H7 (cell line): Measurements from ENCODE around the gene RBM25. TPM values are rescaled to one million over a fixed set of nuclear protein-coding genes. Genes with fewer than 3 reads are reported as not detected.

Experiments
- DNase-seq: peaks from one replicate; pipeline ENCODE4 v3.0.0; 2012
- H3K27me3 ChIP-seq: 2 replicates; pipeline ENCODE4 v1.6.0; 2011; ENCODE audit warnings: mild to moderate bottlenecking, low read length; ENCODE audit not compliant: control insufficient read depth, insufficient read depth
- H3K36me3 ChIP-seq: replicated peaks from 2 replicates; pipeline ENCODE4 v1.5.1; 2011; ENCODE audit warnings: low read length; ENCODE audit not compliant: control insufficient read depth, insufficient read depth
- H3K4me3 ChIP-seq: 2 replicates; pipeline ENCODE4 v1.5.1; 2011; ENCODE audit warnings: low read depth, mild to moderate bottlenecking, control low read depth, low read length, moderate library complexity; ENCODE audit not compliant: insufficient read depth
- total RNA-seq: library from RNA; depleted of rRNA; stranded (reverse); fragments of >200 nt; shearing (Covaris generic); gene quantifications from 2 replicates; pipeline ENCODE4 v1.2.3, GENCODE V29; 2014

The RBM25 gene
- total RNA-seq, 1 experiment from 2014 or later: 37.8 TPM

GRCh38 chr14:73136085-73136386, 77.7 kb downstream of the RBM25 start:
- DNase-seq: no peak
- peak overlapping the region; percentile 79 for H3K4me3 ChIP-seq

GRCh38 chr14:73136387-73137225, 78.3 kb downstream of the RBM25 start, which contains the start of gene PSEN1:
Gene PSEN1, plus strand, starts transcription at chr14:73136507. Its CDS starts 11,513 bp downstream, at chr14:73148020.
- no peaks in the 10 kb centered on the region for H3K27me3 ChIP-seq
- DNase-seq: peak; percentile 98
- H3K4me3 ChIP-seq: peak within 1 kb of the TSS; percentile 79
- H3K36me3 ChIP-seq: no peaks in the 10 kb centered on the region

More at GRCh38 chr14:73136085-73136386, 77.7 kb downstream of the RBM25 start:
- H3K27me3 ChIP-seq: no peaks in the 10 kb centered on the region
- no peaks in the 10 kb centered on the region for H3K36me3 ChIP-seq

- DNase-seq: no peak
- Histone ChIP-seq H3K36me3 (no peaks in the 10 kb centered on the region), H3K27me3 (no peaks in the 10 kb centered on the region), H3K4me3 (no peak overlapping the region)
Measured at GRCh38 chr14:73140811-73141323, 82.5 kb downstream of the RBM25 start.

- DNase-seq: no peak
- Histone ChIP-seq H3K27me3 (no peaks in the 10 kb centered on the region), H3K36me3 (no peaks in the 10 kb centered on the region), H3K4me3 (no peak overlapping the region)
Measured at GRCh38 chr14:73142216-73142615, 83.9 kb downstream of the RBM25 start.

GRCh38 chr14:73143003-73143402, 84.7 kb downstream of the RBM25 start:
- Histone ChIP-seq H3K27me3 (no peaks in the 10 kb centered on the region), H3K4me3 (no peak overlapping the region), H3K36me3 (peaks cover 1% of the 10 kb centered on the region; the same call in 1 of the 2 replicates)
- DNase-seq: no peak

GRCh38 chr14:73143617-73144016, 85.3 kb downstream of the RBM25 start:
- no peak overlapping the region for H3K4me3 ChIP-seq
- no peak for DNase-seq
- H3K36me3 ChIP-seq: peaks cover 1% of the 10 kb centered on the region; the same call in 1 of the 2 replicates
- no peaks in the 10 kb centered on the region for H3K27me3 ChIP-seq

GRCh38 chr14:73145371-73145770, 87.0 kb downstream of the RBM25 start:
- Histone ChIP-seq H3K27me3 (no peaks in the 10 kb centered on the region), H3K4me3 (no peak overlapping the region), H3K36me3 (peaks cover 4% of the 10 kb centered on the region)
- no peak for DNase-seq

GRCh38 chr14:73146111-73146510, 87.8 kb downstream of the RBM25 start:
- no peak for DNase-seq
- H3K36me3 ChIP-seq: peaks cover 4% of the 10 kb centered on the region
- H3K27me3 ChIP-seq: no peaks in the 10 kb centered on the region
- no peak overlapping the region for H3K4me3 ChIP-seq

GRCh38 chr14:73149753-73150152, 91.4 kb downstream of the RBM25 start:
- Histone ChIP-seq H3K4me3 (no peak overlapping the region), H3K27me3 (no peaks in the 10 kb centered on the region), H3K36me3 (peaks cover 4% of the 10 kb centered on the region)
- DNase-seq: no peak

GRCh38 chr14:73153272-73153671, 94.9 kb downstream of the RBM25 start:
- no peak for DNase-seq
- Histone ChIP-seq H3K36me3 (peaks cover 3% of the 10 kb centered on the region), H3K27me3 (no peaks in the 10 kb centered on the region)

GRCh38 chr14:73162251-73162650, 103.9 kb downstream of the RBM25 start:
- Histone ChIP-seq H3K27me3 (no peaks in the 10 kb centered on the region), H3K36me3 (peaks cover 2% of the 10 kb centered on the region), H3K4me3 (no peak overlapping the region)
- DNase-seq: no peak

More at GRCh38 chr14:73153272-73153671, 94.9 kb downstream of the RBM25 start:
- H3K4me3 ChIP-seq: no peak overlapping the region

GRCh38 chr14:73166399-73166798, 108.1 kb downstream of the RBM25 start:
- DNase-seq: no peak
- H3K36me3 ChIP-seq: peaks cover 10% of the 10 kb centered on the region
- H3K4me3 ChIP-seq: no peak overlapping the region
- no peaks in the 10 kb centered on the region for H3K27me3 ChIP-seq

GRCh38 chr14:73167727-73168126, 109.4 kb downstream of the RBM25 start:
- H3K36me3 ChIP-seq: peaks cover 11% of the 10 kb centered on the region
- no peak overlapping the region for H3K4me3 ChIP-seq
- no peaks in the 10 kb centered on the region for H3K27me3 ChIP-seq
- DNase-seq: no peak

GRCh38 chr14:73168274-73168673, 109.9 kb downstream of the RBM25 start:
- H3K36me3 ChIP-seq: peaks cover 13% of the 10 kb centered on the region
- no peaks in the 10 kb centered on the region for H3K27me3 ChIP-seq
- no peak for DNase-seq
- no peak overlapping the region for H3K4me3 ChIP-seq

- Histone ChIP-seq H3K36me3 (peaks cover 14% of the 10 kb centered on the region), H3K4me3 (no peak overlapping the region), H3K27me3 (no peaks in the 10 kb centered on the region)
- no peak for DNase-seq
Measured at GRCh38 chr14:73168691-73169090, 110.4 kb downstream of the RBM25 start.
